Ureter (tissue), 1 donor: ENCODE data around the gene AGXT. TPM values are rescaled to one million over a fixed set of nuclear protein-coding genes. Genes with fewer than 3 reads are reported as not detected.

Experiments used
- DNase-seq: peaks from one replicate; pipeline ENCODE4 v3.0.0-alpha.2; 2020; ENCODE audit warnings: low spot score
- total RNA-seq: library from RNA; stranded (reverse); gene quantifications from one replicate; pipeline ENCODE4 v1.2.4, GENCODE V29; 2023
- donor health status: DM: yes; HTN: yes; CAD: no.

AGXT gene
- total RNA-seq, 1 donor from 2014 or later = 0.31 TPM

DNA sequence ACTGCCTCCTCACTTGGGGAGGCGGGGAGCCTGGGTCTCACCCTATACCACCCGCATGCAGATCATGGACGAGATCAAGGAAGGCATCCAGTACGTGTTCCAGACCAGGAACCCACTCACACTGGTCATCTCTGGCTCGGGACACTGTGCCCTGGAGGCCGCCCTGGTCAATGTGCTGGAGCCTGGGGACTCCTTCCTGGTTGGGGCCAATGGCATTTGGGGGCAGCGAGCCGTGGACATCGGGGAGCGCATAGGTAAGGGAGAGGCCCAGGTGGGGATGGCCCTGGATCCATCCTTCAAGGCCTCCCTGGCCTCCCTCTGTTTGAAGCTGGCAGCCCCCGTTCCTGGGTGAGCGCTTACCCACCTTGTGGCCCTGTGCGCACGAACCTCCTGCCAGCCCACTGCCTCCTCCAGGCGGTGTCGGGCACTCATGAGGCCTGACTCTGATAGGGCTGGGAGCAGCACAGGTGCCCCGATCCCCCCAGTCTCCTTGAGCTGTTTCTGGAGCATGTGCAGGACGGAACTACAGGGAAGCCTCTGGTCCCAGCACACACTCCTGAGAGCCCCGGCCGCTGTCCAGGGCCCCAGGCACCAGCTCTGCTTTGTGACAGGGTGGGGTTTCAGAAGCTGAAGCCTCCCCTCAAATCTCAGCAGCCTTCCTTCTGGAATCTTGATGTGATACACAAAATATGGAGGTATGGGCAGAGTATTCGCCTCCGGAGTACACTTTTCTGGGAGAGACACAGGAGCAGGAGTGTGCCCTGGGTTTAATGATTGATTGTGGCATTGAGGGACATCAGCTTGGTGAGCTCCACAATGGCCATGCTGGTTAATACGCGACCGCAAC lies 708 bp downstream of the AGXT start:
- no peak for DNase-seq

DNA sequence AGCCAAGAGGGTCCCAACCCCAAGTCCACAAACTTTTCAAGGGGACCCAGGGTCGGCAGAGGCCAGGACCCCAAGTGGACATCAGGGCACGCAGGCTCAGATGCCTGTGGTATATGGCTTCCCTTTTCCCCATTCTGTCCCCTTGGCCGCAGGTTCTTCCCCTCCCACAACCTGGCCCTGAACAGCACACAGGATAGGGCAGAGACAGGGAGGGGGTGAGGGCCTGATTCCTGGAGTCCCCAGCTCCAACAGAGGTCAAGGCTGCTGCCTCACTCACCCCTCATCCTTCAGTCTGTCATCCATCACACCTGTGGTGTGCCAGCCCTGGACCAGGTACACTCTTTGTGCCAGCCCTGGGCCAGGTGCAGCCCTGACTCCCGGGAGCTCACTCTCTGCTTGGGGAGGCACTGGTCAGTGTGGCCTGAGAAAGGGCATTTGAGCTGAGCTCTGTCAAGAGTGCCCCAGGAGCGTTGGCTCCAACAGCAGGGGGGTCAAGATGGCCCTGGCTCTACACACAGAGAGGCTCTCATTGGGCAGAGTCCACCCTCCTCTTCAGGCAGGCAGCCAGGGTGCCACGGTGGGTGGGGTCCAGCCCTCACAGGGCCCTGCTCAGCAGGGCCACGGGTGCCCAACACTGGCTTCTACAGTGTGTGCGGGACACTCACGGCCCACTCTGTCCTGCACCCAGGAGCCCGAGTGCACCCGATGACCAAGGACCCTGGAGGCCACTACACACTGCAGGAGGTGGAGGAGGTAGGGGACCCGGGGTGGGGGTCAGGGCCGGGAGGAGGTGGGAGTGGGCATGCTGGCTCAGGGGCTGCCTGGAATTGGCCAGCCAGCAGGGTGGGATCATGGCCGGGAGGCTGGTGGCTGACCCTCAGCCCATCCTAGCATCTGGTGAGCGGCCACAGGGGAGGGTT lies 1.6 kb downstream of the AGXT start:
- no peak for DNase-seq

GRCh38 chr2:240871071-240871958 lies 2.7 kb downstream of the AGXT start:
- no peak for DNase-seq

DNA sequence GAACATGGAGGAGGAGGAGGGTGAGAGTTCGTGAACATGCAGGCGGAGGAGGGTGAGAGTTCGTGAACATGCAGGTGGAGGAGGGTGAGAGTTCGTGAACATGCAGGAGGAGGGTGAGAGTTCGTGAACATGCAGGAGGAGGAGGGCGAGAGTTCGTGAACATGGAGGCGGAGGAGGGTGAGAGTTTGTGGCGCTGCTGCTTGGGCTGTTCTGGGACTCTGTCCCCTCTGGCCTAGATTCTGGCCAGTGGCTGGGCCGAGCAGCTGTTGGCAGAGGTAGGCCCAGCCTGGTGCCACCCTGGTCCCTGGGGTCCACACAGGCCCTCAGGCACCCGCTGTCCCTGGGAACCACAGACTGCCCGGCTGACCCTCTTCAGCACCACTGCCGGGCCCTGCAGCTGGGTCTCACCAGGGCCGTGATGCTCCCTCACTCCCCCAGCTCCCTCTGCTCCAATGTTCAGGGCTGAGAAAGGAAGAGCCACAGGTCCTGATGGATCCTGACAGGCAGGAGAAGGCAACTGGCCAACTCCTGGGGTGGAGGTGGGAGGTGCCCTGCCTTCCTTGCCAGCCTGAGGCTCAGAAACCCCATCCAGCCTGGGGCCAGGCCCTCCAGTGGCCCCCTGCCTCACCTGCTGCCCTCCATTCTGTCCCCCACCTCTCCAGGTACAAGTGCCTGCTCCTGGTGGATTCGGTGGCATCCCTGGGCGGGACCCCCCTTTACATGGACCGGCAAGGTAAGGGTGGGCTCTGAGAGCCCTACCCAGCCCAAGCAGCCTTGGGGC lies 3.9 kb downstream of the AGXT start:
- DNase-seq = no peak

DNA sequence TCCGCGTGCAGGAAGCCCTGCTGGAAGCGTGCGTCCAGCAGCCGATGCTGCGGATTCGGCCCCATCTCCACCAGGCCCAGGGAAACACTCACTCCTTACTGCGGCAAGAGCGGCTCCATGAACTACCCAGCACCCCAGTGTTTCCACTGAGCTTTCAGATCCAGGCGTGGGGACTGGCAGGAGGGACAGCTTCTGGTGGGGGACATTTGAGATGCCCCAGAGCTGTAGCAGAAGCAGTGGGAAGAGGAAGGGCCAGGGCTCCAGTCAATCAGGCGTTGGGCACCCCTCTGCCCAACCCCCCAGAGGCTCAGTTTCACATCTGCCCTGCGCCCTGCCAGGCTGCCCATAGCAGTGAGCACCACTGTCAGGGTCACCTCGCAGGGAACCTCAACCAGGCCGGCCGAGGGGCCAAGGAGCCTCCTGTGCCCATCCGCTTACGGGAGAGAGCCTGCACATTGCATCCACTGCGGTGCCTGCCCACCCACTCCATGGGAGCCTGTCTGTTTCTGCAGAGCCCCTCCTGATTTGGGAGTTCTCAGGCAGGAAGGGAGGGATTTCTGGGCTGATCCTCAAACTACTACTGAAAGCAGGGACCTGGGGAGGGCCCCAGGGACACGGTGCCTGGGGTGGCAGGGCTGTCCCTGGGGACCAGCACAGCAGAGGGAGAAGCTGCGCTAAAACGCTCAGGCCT lies 4.6 kb downstream of the AGXT start:
- no peak for DNase-seq

- DNase-seq = no peak
Observed at GRCh38 chr2:240873805-240874714, 5.4 kb downstream of the AGXT start.

- DNase-seq = no peak
Observed at GRCh38 chr2:240874715-240875227, 6.1 kb downstream of the AGXT start.

DNA sequence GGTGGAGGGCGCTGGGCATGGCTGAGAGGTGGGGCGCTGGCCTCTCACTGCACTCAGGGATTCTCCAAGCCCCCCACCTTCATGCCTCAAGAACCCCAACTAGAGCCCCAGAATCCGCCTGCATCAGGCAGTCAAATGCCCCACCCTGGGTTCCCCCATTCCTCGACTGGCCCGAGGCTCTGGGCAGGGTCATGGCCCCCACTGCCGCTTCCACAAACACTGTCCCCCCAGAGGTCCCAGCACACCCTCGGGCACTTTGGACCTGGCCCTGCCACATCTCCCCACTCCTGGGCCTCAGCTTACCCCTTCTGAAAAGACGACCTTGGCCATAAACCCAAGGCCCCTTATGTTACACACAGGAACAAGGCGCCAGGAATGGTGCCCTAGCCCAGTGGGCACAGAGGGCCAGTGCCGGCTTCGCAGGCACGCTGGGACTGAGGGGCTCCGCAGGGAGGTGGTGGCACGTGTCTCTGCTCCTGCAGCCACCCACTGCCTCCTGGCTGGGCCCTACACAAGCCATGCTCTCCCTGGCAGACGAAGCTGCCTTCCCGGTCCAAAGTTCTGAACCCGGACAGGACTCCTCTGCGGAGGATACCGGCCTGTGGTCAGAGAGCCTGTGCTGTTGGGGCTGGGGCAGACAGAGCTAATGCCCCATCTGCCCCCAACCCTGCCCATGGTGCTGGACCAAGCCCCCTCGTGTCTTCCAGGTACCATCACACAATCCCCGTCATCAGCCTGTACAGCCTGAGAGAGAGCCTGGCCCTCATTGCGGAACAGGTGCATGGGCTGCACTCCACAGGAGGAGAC lies 6.8 kb downstream of the AGXT start:
- DNase-seq = no peak

DNA sequence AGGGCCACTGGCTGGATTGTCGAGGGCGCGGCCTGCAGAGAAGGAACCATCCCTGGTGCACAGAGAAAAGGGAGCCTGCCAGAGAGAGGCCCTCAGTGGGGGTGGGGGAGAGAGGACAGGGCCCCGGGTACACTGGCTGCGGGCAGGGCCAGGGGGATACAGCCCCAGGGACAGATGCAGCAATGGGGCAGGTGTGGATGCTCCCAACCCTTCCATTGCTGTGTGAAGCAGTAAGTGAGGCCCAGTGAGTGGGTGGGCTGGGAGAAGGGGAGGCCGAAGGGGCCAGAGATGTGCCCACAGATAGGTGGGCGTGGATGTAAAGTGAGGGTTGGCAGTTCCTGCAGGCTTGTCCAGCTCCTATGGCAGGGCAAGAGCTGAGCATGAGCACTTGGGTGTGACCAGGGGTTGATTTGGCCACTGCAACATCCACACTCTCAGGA lies 7.4 kb downstream of the AGXT start:
- DNase-seq = no peak

DNA sequence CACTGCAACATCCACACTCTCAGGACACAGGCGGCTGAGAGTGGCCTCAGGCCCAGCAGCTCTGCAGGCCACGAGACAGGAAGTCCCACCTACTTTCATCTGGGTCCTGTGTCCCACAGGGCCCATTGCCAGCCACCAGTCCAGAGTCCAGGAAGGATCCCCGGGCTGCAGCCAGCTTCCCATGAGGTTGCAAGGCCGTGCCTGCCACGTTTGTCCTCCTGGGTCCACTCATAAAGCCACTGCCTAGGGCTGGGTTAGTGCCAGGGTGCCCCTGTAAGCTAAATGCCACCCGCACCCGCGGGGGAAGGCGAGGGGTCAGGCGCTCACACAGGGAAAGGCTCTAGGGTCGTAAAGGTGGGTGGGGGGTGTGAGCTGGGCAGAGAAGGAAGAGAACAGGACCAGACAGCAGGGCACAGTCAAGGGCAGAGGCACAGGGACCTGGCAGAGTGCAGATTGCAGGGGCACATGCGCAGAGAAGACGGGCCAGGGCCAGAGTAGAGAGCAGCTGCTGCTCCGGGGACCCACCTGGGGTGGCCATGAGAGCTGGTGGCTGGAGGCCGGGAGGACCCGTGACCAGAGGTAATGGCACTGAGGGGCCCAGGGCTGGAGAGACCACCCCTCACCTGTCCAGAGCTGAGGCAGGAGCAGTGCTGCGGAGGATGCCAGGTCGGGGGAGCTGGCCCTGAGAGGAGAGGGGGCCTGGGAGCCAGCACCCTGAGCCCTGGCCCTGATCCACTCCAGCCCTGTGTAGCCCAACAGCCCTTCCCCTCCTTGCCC lies 8.0 kb downstream of the AGXT start:
- no peak for DNase-seq

DNA sequence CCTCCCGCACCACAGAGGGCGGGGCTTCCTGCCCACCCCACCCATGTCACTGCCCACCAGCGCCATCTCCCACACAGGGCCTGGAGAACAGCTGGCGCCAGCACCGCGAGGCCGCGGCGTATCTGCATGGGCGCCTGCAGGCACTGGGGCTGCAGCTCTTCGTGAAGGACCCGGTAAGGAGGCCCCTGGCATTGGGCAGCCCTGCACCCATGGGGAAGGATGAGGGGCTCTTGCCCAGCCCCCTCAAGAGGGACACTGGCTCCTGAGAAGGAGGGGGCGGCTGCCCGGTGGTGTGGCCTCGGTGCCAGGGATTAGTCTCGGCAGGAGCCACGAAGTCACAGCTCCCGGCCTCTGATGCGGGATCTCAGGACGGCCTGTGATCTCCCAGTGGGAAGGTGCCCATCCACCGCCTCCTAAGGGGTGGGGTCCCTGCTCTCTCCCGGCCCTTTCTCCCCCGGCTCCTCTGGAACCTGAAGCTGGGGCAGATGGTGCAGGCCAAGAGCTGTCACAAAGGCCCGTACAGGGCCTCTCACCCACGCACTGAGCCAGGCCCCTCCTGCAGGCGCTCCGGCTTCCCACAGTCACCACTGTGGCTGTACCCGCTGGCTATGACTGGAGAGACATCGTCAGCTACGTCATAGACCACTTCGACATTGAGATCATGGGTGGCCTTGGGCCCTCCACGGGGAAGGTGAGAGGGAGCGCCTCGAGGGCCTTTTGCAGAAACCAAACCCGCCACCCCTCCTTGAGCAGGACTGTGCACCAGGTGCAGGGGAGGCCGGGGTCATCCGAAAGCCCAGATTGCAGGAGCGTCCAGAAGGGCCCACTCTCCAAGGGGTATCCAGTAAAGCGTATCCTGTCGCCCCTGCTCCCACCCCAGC lies 9.1 kb downstream of the AGXT start:
- no peak for DNase-seq

DNA sequence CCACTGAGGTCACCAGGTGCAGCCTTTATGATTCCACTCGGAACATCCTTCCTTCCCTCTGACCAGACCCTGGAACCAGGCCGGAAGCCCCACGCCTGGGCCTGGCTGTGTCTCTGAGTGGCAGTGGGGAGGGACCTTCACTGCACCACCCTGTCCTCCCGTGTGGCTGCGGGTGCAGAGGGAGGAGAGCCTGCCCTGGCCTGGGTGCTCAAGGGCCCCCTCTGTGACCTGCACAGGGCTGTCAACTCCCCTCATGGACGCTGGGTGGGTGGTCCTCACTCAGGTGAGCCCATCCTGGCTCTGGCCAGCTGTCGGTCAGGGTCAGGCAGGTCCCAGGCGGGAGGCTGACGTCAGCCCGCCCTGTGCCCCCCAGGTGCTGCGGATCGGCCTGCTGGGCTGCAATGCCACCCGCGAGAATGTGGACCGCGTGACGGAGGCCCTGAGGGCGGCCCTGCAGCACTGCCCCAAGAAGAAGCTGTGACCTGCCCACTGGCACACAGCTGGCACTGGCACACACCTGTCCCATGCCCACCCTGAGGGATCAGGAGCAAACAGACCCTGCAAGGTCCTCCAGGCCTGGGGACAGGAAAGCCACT lies 9.8 kb downstream of the AGXT start:
- no peak for DNase-seq

- DNase-seq = no peak
Observed at GRCh38 chr2:240879105-240879504, 10.5 kb downstream of the AGXT start.

DNA sequence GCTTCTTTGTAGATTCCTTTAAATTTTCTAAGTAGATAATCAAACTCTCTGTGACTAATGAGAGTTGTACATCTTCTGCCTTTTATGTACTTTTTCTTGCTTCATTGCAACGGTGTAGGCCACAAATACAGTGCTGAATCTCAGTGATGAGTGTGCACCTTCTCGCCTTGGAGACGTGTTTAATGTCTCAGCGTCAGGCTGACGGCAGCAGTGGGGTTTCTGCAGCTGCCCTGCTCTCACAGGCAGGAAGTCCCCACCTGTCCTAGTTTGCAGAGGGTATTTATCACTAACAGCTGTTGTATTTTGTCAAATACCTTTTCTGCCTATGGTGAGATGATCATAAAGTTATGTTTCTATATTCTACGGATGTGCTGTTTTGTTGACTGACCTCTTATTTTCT lies 13.3 kb downstream of the AGXT start:
- no peak for DNase-seq

DNA sequence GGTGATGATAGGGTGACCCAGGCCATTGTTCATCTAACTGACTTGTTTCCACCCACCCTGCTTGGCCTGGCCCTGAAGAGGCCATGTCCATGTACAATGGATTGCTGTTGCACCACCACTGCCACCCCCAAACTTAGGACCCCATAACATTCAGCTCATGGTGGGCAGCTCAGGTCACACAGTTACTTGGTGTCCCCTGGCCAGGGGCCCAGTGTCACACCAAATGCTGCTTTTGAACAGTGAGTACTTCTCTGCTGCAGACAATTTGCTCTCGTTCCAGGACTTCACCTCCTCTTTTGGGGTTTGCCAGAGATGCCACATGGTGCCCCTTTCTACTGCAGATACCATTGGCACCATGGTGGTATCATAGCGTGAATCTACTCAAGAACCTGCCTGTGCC lies 15.6 kb downstream of the AGXT start:
- no peak for DNase-seq

DNA sequence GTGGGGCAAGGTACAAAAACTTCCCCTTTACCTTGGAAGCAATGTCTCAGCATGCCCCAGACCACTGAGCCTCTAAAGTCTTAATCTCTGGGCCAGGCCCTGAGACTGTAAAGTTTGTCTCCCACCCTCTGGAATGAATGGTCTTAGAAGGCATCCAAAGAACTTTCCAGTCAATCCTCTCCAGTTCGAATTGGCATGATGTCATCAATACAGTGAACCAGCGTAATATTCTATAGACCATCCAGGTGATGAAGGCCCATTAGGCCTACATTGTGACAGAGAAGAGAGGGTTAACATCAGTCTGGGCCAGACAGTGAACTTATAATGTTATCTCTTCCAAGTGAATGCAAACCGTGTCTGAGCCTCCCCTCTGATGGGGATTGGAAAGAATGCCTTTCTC lies 16.1 kb downstream of the AGXT start:
- no peak for DNase-seq
